ENCODE measurements around the gene NPAS3.

DNA sequence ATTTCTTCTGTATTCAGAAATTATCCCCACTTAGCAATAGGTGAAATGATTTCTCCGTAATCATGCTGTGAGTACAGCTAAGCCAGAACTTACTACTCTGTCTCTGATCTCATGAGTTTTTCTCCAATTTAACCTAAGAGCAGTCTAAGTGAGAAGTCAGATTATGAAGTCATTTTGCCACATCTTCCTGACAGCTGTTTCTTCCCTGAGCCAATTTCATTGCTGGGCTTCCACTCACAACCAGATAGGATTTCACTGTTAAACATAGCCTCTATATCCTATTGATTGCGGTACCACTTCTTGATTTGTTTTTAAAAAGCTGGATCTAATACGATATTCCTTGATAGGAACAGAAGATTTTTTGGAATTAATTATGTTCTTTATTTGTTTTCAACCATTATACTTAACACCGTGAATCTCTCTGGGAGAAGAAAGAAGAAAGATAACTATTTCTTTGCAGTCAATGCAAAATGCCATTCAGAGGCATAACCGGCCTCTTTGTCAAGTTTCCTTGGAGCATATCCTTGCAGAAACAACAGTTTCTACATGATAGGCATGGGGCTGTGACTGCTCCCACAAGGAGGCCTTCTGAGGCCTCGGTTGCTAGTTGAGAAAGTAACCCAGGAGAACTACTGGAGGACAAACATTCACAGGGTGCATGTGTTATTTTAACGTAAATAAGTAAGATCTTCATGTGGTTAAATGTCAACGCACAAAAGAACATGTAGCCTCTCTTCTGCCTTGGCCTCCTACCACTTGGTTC lies 212.2 kb downstream of the NPAS3 start:
- TF ChIP-seq, protein P1, sequence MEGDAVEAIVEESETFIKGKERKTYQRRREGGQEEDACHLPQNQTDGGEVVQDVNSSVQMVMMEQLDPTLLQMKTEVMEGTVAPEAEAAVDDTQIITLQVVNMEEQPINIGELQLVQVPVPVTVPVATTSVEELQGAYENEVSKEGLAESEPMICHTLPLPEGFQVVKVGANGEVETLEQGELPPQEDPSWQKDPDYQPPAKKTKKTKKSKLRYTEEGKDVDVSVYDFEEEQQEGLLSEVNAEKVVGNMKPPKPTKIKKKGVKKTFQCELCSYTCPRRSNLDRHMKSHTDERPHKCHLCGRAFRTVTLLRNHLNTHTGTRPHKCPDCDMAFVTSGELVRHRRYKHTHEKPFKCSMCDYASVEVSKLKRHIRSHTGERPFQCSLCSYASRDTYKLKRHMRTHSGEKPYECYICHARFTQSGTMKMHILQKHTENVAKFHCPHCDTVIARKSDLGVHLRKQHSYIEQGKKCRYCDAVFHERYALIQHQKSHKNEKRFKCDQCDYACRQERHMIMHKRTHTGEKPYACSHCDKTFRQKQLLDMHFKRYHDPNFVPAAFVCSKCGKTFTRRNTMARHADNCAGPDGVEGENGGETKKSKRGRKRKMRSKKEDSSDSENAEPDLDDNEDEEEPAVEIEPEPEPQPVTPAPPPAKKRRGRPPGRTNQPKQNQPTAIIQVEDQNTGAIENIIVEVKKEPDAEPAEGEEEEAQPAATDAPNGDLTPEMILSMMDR (IDR thresholded peaks at IDR 0.05), result no peak
- TF ChIP-seq POLR2A (IDR thresholded peaks at IDR 0.05), result no peak

Measured in uterus (tissue), 2 donors.